HepG2 (cell line): ENCODE measurements around the gene AP3D1. TPM values are rescaled to one million over a fixed set of nuclear protein-coding genes. Genes with fewer than 3 reads are reported as not detected.

ENCODE experiments used
- ADNP ChIP-seq: sonication (generic); formaldehyde crosslinking; IDR thresholded peaks from 2 replicates; pipeline ENCODE4 v1.4.0; 2020; ENCODE audit warnings: missing genetic modification reagents
- ATRX ChIP-seq: sonication (generic); formaldehyde crosslinking; IDR thresholded peaks from 2 replicates; pipeline ENCODE4 v1.4.0; 2020; ENCODE audit warnings: missing genetic modification reagents, borderline replicate concordance
- CREB1 ChIP-seq, 2 experiments: fragments of 450-650 bp in 1 of 2; IDR thresholded peaks; 2 replicates each; pipeline ENCODE4 v1.6.1; 2016 to 2017; ENCODE audit warnings: control low read depth in 1 of 2, mild to moderate bottlenecking in 1 of 2, missing compliant biosample characterization in 1 of 2, missing genetic modification characterization in 1 of 2
- GLI4 ChIP-seq: sonication (generic); formaldehyde crosslinking; IDR thresholded peaks from 2 replicates; pipeline ENCODE4 v1.5.1; 2020; ENCODE audit warnings: missing genetic modification reagents, mild to moderate bottlenecking, moderate library complexity, borderline replicate concordance
- GPN1 ChIP-seq: sonication (generic); formaldehyde crosslinking; IDR thresholded peaks from 2 replicates; pipeline ENCODE4 v1.5.1; 2020; ENCODE audit warnings: missing genetic modification reagents, borderline replicate concordance
- GTF2F1 ChIP-seq: fragments of 150-350 bp; IDR thresholded peaks from 2 replicates; pipeline ENCODE4 v1.6.1; 2014; ENCODE audit warnings: low read length
- HNRNPH1 ChIP-seq: fragments of 200-400 bp; formaldehyde crosslinking; optimal IDR thresholded peaks from 2 replicates; pipeline ENCODE3; 2017; ENCODE audit warnings: mild to moderate bottlenecking, low read depth, low read length
- HNRNPK ChIP-seq: fragments of 200-400 bp; formaldehyde crosslinking; IDR thresholded peaks from 2 replicates; pipeline ENCODE4 v1.6.1; 2018; ENCODE audit warnings: low read length, low read depth, moderate library complexity, mild to moderate bottlenecking; ENCODE audit not compliant: poor library complexity, severe bottlenecking
- KDM5A ChIP-seq: fragments of 200-600 bp; sonication (generic); IDR thresholded peaks from 2 replicates; pipeline ENCODE4 v1.7.0; 2018; ENCODE audit warnings: antibody characterized with exemption, mild to moderate bottlenecking, low read length, borderline replicate concordance
- MTF1 ChIP-seq: sonication (generic); formaldehyde crosslinking; IDR thresholded peaks from 2 replicates; pipeline ENCODE4 v1.5.0; 2020; ENCODE audit warnings: missing genetic modification reagents
- MYNN ChIP-seq: sonication (generic); formaldehyde crosslinking; IDR thresholded peaks from 2 replicates; pipeline ENCODE4 v1.4.0; 2020; ENCODE audit warnings: mild to moderate bottlenecking, low read depth, missing genetic modification reagents
- NCOA5 ChIP-seq: sonication (generic); formaldehyde crosslinking; IDR thresholded peaks from 2 replicates; pipeline ENCODE4 v1.4.0; 2020; ENCODE audit warnings: missing genetic modification reagents
- NFE2 ChIP-seq: sonication (generic); formaldehyde crosslinking; IDR thresholded peaks from 2 replicates; pipeline ENCODE4 v1.4.0; 2020; ENCODE audit warnings: missing genetic modification reagents
- NR2F2 ChIP-seq: IDR thresholded peaks from 2 replicates; pipeline ENCODE4 v1.6.1; 2012; ENCODE audit warnings: low read depth, inconsistent platforms, borderline replicate concordance
- NR2F6 ChIP-seq, 2 experiments: IDR thresholded peaks; 2 replicates each; pipeline ENCODE4 v1.6.1; 2016; ENCODE audit warnings: antibody characterized with exemption in 1 of 2, mild to moderate bottlenecking in 1 of 2
- POLR2G ChIP-seq: fragments of 200-400 bp; formaldehyde crosslinking; IDR thresholded peaks from 2 replicates; pipeline ENCODE4 v1.6.1; 2018; ENCODE audit warnings: mild to moderate bottlenecking, low read depth, low read length, moderate library complexity
- RAD21 ChIP-seq: fragments of 450-650 bp; formaldehyde crosslinking; IDR thresholded peaks from 2 replicates; pipeline ENCODE4 v1.5.0; 2020; ENCODE audit warnings: mild to moderate bottlenecking
- RFX1 ChIP-seq: fragments of 450-650 bp; IDR thresholded peaks from 2 replicates; pipeline ENCODE4 v1.6.1; 2017
- SKI ChIP-seq: fragments of 450-650 bp; IDR thresholded peaks from one replicate; pipeline ENCODE4 v1.6.1; 2018; ENCODE audit warnings: mild to moderate bottlenecking; ENCODE audit not compliant: partially characterized antibody
- SNRNP70 ChIP-seq: fragments of 200-400 bp; formaldehyde crosslinking; IDR thresholded peaks from 2 replicates; pipeline ENCODE4 v1.6.1; 2017; ENCODE audit warnings: mild to moderate bottlenecking, low read depth, low read length, moderate library complexity
- TGIF2 ChIP-seq: IDR thresholded peaks from 2 replicates; pipeline ENCODE4 v1.6.1; 2016; ENCODE audit warnings: control low read depth, missing compliant biosample characterization
- THYN1 ChIP-seq: sonication (generic); formaldehyde crosslinking; IDR thresholded peaks from 2 replicates; pipeline ENCODE4 v1.8.1; 2023; ENCODE audit warnings: low read depth, mild to moderate bottlenecking, moderate library complexity, missing genetic modification reagents, borderline replicate concordance
- ZMYM4 ChIP-seq: sonication (generic); formaldehyde crosslinking; IDR thresholded peaks from 2 replicates; pipeline ENCODE4 v1.8.1; 2023; ENCODE audit warnings: mild to moderate bottlenecking, missing genetic modification reagents
- ZNF160 ChIP-seq: sonication (generic); formaldehyde crosslinking; IDR thresholded peaks from 2 replicates; pipeline ENCODE4 v1.8.0; 2022; ENCODE audit warnings: mild to moderate bottlenecking, inconsistent platforms, missing genetic modification reagents
- ZNF781 ChIP-seq: sonication (generic); formaldehyde crosslinking; IDR thresholded peaks from 2 replicates; pipeline ENCODE4 v1.5.1; 2020; ENCODE audit warnings: borderline replicate concordance, mild to moderate bottlenecking, missing genetic modification reagents; ENCODE audit errors: not compliant biosample characterization
- ZSCAN30 ChIP-seq: sonication (generic); formaldehyde crosslinking; IDR thresholded peaks from 2 replicates; pipeline ENCODE4 v1.5.0; 2020; ENCODE audit warnings: mild to moderate bottlenecking, missing genetic modification reagents
- polyA plus RNA-seq, 8 experiments: library from polyadenylated mRNA; depleted of rRNA in 3 of 8; stranded (reverse) in 7 of 8; unstranded in 1 of 8; fragments of >200 nt; fragmentation: Illumina TruSeq in 4 of 8; extraction: Trizol in 4 of 8; gene quantifications; 2 replicates each; pipeline versions ENCODE4 v1.2.1 to v1.2.3, GENCODE V29; 2011 to 2016; ENCODE audit warnings: low read depth in 4 of 8, missing spikeins in 1 of 8, mixed read lengths in 1 of 8; ENCODE audit not compliant: insufficient read depth in 1 of 8
- total RNA-seq, 5 experiments: library from RNA; depleted of rRNA; stranded (reverse); fragments of >200 nt; fragmentation: Illumina TruSeq; extraction: Trizol; gene quantifications; 2 replicates each; pipeline ENCODE4 v1.2.3, GENCODE V29; 2016; ENCODE audit warnings: low read depth in 1 of 5
- TF ChIP-seq, protein P1 (sequence below): fragments of 450-650 bp; IDR thresholded peaks from 2 replicates; pipeline ENCODE4 v1.6.1; 2017; ENCODE audit warnings: mild to moderate bottlenecking
- TF ChIP-seq, protein P2 (sequence below): sonication (generic); formaldehyde crosslinking; IDR thresholded peaks from 2 replicates; pipeline ENCODE4 v1.5.0; 2020; ENCODE audit warnings: missing genetic modification reagents
- TF ChIP-seq, protein P3 (sequence below): sonication (generic); formaldehyde crosslinking; IDR thresholded peaks from 2 replicates; pipeline ENCODE4 v1.4.0; 2020; ENCODE audit warnings: mild to moderate bottlenecking, missing genetic modification reagents

The AP3D1 gene
- total and polyA plus RNA-seq, 2 of the 13 experiments (the other 11 are each of a cell fraction or from before 2014, with no cell fraction given) = 68.0 to 82.6 TPM

DNA sequence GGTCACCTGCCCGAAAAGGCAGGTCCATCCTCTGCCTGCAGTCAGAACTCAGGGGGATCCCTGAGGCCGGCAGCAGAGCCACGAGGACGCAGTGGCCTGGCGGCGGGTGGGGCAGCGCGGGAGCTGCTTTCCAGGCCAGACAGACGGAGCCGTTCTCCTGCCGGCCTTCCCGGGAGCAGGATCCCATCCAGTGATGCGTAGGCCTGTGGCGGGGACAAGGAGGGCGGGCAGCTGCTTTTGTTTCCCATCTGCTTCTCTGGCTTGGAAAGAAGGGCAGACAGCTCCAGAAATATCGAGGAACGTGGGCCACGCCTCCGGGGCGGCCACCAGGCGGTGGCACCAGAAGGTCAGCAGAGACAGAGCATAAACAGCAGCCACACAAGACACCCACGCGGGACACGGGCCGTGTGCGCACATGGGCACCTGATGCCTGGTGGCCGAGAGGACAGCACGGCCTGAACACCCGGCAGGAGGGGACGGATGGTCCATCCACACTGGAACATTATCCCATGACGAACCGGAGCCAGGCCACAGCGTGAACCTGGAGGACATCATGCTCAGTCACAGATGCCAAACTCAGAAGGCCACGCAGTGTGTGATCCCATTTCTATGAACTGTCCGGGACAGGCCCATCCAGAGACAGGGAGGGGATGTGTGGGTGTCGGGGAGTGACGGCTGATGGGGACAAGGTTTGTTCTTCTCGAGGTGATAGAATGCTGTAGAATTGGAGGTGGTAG is 86.4 kb downstream of the AP3D1 start (continued):
- no peak for TF ChIP-seq ZSCAN30 (CRISPR knock-in tag)
- TF ChIP-seq POLR2G = no peak
- TF ChIP-seq RAD21 (CRISPR knock-in tag) = no peak
- no peak for TF ChIP-seq TGIF2 (CRISPR knock-in tag)
- TF ChIP-seq RFX1 = no peak
- TF ChIP-seq MTF1 (CRISPR knock-in tag) = no peak
- no peak for TF ChIP-seq GLI4 (CRISPR knock-in tag)
- no peak for TF ChIP-seq NFE2 (CRISPR knock-in tag)
- no peak for TF ChIP-seq NR2F6 (IDR thresholded peaks at IDR 0.05)
- TF ChIP-seq NR2F6 (CRISPR knock-in tag; IDR thresholded peaks at IDR 0.05) = no peak
- no peak for TF ChIP-seq NR2F2
- TF ChIP-seq ZNF160 = no peak
- TF ChIP-seq, protein P1, sequence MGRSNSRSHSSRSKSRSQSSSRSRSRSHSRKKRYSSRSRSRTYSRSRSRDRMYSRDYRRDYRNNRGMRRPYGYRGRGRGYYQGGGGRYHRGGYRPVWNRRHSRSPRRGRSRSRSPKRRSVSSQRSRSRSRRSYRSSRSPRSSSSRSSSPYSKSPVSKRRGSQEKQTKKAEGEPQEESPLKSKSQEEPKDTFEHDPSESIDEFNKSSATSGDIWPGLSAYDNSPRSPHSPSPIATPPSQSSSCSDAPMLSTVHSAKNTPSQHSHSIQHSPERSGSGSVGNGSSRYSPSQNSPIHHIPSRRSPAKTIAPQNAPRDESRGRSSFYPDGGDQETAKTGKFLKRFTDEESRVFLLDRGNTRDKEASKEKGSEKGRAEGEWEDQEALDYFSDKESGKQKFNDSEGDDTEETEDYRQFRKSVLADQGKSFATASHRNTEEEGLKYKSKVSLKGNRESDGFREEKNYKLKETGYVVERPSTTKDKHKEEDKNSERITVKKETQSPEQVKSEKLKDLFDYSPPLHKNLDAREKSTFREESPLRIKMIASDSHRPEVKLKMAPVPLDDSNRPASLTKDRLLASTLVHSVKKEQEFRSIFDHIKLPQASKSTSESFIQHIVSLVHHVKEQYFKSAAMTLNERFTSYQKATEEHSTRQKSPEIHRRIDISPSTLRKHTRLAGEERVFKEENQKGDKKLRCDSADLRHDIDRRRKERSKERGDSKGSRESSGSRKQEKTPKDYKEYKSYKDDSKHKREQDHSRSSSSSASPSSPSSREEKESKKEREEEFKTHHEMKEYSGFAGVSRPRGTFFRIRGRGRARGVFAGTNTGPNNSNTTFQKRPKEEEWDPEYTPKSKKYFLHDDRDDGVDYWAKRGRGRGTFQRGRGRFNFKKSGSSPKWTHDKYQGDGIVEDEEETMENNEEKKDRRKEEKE = no peak
- TF ChIP-seq HNRNPH1 = no peak
- no peak for TF ChIP-seq GTF2F1
- TF ChIP-seq MYNN (CRISPR knock-in tag) = 0 out of 2 replicates have a peak, but pooled peaks have one; percentile 27
- no peak for TF ChIP-seq HNRNPK
- TF ChIP-seq NCOA5 (CRISPR knock-in tag) = no peak
- TF ChIP-seq, protein P2, sequence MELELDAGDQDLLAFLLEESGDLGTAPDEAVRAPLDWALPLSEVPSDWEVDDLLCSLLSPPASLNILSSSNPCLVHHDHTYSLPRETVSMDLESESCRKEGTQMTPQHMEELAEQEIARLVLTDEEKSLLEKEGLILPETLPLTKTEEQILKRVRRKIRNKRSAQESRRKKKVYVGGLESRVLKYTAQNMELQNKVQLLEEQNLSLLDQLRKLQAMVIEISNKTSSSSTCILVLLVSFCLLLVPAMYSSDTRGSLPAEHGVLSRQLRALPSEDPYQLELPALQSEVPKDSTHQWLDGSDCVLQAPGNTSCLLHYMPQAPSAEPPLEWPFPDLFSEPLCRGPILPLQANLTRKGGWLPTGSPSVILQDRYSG (CRISPR knock-in tag) = no peak
- no peak for TF ChIP-seq CREB1 (IDR thresholded peaks at IDR 0.05)
- TF ChIP-seq CREB1 (CRISPR knock-in tag; IDR thresholded peaks at IDR 0.05) = no peak
- no peak for TF ChIP-seq KDM5A
- no peak for TF ChIP-seq GPN1 (CRISPR knock-in tag)
- 0 out of 2 replicates have a peak, but pooled peaks have one; percentile 27 for TF ChIP-seq ADNP (CRISPR knock-in tag)
- no peak for TF ChIP-seq THYN1 (CRISPR knock-in tag)
- TF ChIP-seq, protein P3, sequence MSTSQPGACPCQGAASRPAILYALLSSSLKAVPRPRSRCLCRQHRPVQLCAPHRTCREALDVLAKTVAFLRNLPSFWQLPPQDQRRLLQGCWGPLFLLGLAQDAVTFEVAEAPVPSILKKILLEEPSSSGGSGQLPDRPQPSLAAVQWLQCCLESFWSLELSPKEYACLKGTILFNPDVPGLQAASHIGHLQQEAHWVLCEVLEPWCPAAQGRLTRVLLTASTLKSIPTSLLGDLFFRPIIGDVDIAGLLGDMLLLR (CRISPR knock-in tag) = no peak
- no peak for TF ChIP-seq ZNF781
- no peak for TF ChIP-seq SKI
- no peak for TF ChIP-seq ATRX (CRISPR knock-in tag)
- no peak for TF ChIP-seq SNRNP70
- no peak for TF ChIP-seq ZMYM4 (CRISPR knock-in tag)
